Tibial nerve (tissue), 3 donors: Measurements from ENCODE around the gene KBTBD2.

Source experiments
- POLR2A ChIP-seq, 2 donors: fragments of 450-650 bp; IDR thresholded peaks; one replicate each; pipeline ENCODE4 v1.6.1; 2017; ENCODE audit warnings: antibody characterized with exemption in 2 of 2, mild to moderate bottlenecking in 2 of 2, moderate library complexity in 2 of 2
- TF ChIP-seq, protein P1 (sequence below), 5 experiments: fragments of 200-600 bp in 3 of 5; fragments of 450-650 bp in 2 of 5; sonication (generic) in 3 of 5; IDR thresholded peaks; one replicate each; pipeline ENCODE4 v1.5.1; 2016 to 2019; ENCODE audit warnings: antibody characterized with exemption in 5 of 5, mild to moderate bottlenecking in 3 of 5, moderate library complexity in 2 of 5

GRCh38 chr7:32910195-32910594 is 18.6 kb upstream of the KBTBD2 start:
- TF ChIP-seq, protein P1, sequence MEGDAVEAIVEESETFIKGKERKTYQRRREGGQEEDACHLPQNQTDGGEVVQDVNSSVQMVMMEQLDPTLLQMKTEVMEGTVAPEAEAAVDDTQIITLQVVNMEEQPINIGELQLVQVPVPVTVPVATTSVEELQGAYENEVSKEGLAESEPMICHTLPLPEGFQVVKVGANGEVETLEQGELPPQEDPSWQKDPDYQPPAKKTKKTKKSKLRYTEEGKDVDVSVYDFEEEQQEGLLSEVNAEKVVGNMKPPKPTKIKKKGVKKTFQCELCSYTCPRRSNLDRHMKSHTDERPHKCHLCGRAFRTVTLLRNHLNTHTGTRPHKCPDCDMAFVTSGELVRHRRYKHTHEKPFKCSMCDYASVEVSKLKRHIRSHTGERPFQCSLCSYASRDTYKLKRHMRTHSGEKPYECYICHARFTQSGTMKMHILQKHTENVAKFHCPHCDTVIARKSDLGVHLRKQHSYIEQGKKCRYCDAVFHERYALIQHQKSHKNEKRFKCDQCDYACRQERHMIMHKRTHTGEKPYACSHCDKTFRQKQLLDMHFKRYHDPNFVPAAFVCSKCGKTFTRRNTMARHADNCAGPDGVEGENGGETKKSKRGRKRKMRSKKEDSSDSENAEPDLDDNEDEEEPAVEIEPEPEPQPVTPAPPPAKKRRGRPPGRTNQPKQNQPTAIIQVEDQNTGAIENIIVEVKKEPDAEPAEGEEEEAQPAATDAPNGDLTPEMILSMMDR (IDR thresholded peaks at IDR 0.05): no peak
- no peak for TF ChIP-seq POLR2A (IDR thresholded peaks at IDR 0.05)
